Central memory CD8-positive, alpha-beta T cell (primary cell): Measurements from ENCODE around the gene FREM1.

Experiments
- ATAC-seq: fragments of 150-1000 bp; cut with Tn5 transposase; replicated peaks from 2 replicates; pipeline ENCODE4 v1.10.0; 2022; ENCODE audit warnings: mild to moderate bottlenecking, moderate FRiP score, moderate number of reproducible peaks; ENCODE audit not compliant: poor library complexity, severe bottlenecking; ENCODE audit errors: extremely low read depth
- DNase-seq, 2 donors: peaks; one replicate each; pipeline ENCODE4 v3.0.0; 2021; ENCODE audit warnings: low spot score in 2 of 2
- H3K27ac Mint-ChIP-seq: one replicate; pipeline ENCODE4 v1.8.0; 2022; ENCODE audit warnings: low read depth, mild to moderate bottlenecking, moderate library complexity, mixed read lengths
- H3K27me3 Mint-ChIP-seq: one replicate; pipeline ENCODE4 v1.8.0; 2022; ENCODE audit warnings: mixed read lengths
- H3K36me3 Mint-ChIP-seq: one replicate; pipeline ENCODE4 v1.8.0; 2022; ENCODE audit warnings: mild to moderate bottlenecking, moderate library complexity, mixed read lengths; ENCODE audit not compliant: insufficient read depth
- H3K4me1 Mint-ChIP-seq: one replicate; pipeline ENCODE4 v1.8.0; 2022; ENCODE audit warnings: mixed read lengths
- H3K4me3 Mint-ChIP-seq: one replicate; pipeline ENCODE4 v1.8.0; 2022; ENCODE audit warnings: mild to moderate bottlenecking, moderate library complexity, mixed read lengths
- H3K9me3 Mint-ChIP-seq: one replicate; pipeline ENCODE4 v1.8.0; 2022; ENCODE audit warnings: mixed read lengths

The FREM1 gene

DNA sequence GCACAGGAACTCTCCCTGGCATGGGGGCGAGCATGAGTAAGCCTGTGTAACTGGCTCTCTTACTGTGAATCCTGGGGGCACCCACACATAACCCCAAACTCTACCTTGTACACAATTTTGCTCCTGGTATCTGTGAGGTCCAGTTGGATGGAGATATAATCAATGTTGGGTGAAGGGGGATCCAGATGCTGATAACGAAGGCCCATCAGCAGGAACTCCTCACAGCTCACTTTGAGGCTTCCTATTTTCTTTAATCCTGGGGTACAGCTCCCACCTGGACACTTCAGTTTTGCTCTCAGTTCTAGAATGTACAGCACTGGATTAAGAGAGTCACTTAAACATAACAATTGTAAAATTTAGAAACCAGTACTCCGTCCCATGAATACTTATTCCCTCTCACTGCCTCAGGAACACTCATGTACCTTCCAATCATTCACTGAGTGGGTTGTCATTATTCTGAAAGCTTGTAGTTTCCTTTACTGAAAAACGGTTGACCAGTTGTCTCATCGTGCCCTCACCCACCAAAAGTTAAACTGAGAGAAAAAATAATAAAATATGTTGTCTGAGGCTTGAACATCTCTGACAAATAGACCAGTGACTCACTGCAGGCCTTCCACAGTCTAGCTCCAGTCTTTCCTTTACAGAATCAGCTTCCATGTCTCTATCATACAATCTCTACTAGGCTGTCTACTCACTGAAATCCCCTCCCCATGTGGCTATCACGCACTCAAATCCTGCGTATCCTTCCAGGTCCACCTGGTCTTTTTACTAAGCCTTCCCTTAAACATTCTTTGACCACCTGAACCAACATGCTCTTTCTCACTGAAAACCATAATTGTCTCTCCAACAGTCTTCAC is 52.6 kb downstream of the FREM1 start:
- H3K27ac Mint-ChIP-seq = no peak overlapping the region
- no peak for ATAC-seq

DNA sequence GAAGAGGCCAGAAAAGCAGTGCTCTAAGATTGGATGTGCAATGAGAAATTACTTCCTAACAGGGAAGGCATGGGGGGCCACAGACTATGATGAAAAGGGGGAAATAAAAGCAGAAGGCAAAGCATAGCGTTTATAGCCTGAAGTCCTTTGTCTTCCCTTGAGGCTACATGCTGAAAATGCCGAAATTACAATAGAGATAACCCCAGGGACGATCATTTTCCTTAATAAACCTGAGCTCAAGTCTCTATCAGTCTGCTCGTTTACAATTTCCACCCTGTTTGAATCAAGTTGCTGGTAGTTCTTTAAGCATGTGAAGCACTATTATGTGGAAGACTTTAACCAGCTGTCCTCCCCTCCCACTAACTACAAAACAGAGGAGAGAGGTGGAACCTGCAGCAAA is 60.4 kb downstream of the FREM1 start:
- DNase-seq = no peak
- no peak for ATAC-seq
- peaks cover 37% of the 10 kb centered on the region for H3K27me3 Mint-ChIP-seq
- peaks cover 5% of the 10 kb centered on the region for H3K9me3 Mint-ChIP-seq
- H3K27ac Mint-ChIP-seq = no peak overlapping the region
- H3K4me1 Mint-ChIP-seq = no peaks in the 10 kb centered on the region
- H3K4me3 Mint-ChIP-seq = no peak overlapping the region
- peaks cover 1% of the 10 kb centered on the region for H3K36me3 Mint-ChIP-seq

More for the DNA sequence above, 52.6 kb downstream of the FREM1 start:
- Mint-ChIP-seq H3K4me1 (no peaks in the 10 kb centered on the region), H3K4me3 (no peak overlapping the region), H3K36me3 (no peaks in the 10 kb centered on the region), H3K27me3 (no peaks in the 10 kb centered on the region), H3K9me3 (no peaks in the 10 kb centered on the region)
- no peak for DNase-seq

DNA sequence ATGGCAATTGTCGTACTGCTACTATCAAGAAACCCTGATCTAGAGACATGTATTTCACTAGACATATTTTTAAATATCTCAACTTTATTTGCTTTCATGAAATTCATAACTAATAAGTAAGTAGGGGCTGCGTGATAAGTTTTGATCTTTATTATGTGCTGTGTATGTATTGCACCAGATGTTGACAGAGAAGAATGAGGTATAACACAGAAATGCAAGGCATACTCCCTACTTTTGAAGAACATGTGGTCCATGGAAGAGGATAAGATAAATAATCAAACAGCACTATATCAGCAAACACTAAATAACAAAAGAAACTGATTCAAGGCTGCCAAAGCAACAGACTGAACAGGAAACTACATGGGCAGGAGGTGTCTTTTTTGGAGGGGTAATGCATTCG is 60.9 kb downstream of the FREM1 start:
- DNase-seq (no peak), ATAC-seq (no peak)
- Mint-ChIP-seq H3K27me3 (peaks cover 37% of the 10 kb centered on the region), H3K9me3 (peaks cover 5% of the 10 kb centered on the region), H3K4me1 (no peaks in the 10 kb centered on the region), H3K4me3 (no peak overlapping the region), H3K36me3 (peaks cover 1% of the 10 kb centered on the region), H3K27ac (no peak overlapping the region)

DNA sequence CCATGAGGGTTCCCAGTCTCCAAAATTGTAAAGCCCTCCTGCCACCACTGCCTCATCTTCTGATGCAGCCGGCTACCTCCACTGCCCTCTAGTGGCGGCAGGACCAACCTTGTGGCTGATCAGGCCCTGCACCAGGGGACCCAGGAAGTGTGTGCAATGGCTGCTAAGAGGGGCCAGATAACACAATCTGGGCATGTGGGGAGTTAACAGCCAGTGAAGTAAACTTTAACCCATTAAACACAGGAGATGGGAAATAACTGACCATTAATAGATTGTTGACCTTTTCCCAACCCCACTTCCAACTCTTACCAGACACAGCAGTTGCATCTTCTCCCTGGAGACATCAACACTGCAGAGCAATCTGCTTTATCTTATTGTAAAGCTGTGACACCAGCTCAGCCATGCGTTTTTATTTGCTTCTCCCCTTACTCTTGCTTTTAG is 63.3 kb downstream of the FREM1 start:
- no peak overlapping the region for H3K27ac Mint-ChIP-seq
- peaks cover 1% of the 10 kb centered on the region for H3K36me3 Mint-ChIP-seq
- no peaks in the 10 kb centered on the region for H3K4me1 Mint-ChIP-seq
- no peak for ATAC-seq
- no peak for DNase-seq
- peaks cover 9% of the 10 kb centered on the region for H3K9me3 Mint-ChIP-seq
- H3K27me3 Mint-ChIP-seq = peaks cover 37% of the 10 kb centered on the region
- no peak overlapping the region for H3K4me3 Mint-ChIP-seq

DNA sequence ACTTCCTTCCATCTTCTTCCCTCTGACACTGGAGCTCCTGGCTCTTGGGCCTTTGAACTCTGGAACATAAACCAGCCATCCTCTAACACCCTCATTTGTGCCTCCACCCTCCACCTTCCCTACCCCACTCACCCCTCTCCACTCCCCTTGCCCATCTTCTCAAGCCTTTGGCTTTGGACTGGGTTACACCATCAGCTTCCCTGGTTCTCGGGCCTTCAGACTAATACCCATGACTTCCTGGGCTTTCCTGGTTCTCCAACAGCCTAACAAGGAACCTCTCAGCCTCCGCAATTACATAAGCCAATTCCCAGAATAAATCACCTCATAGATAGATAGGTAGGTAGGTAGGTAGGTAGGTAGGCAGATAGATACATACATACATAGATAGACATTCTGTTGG is 67.1 kb downstream of the FREM1 start:
- no peak overlapping the region for H3K4me3 Mint-ChIP-seq
- DNase-seq (no peak), ATAC-seq (no peak)
- no peaks in the 10 kb centered on the region for H3K36me3 Mint-ChIP-seq
- H3K9me3 Mint-ChIP-seq = peaks cover 15% of the 10 kb centered on the region
- H3K4me1 Mint-ChIP-seq = no peaks in the 10 kb centered on the region
- H3K27me3 Mint-ChIP-seq = peaks cover 23% of the 10 kb centered on the region
- no peak overlapping the region for H3K27ac Mint-ChIP-seq

DNA sequence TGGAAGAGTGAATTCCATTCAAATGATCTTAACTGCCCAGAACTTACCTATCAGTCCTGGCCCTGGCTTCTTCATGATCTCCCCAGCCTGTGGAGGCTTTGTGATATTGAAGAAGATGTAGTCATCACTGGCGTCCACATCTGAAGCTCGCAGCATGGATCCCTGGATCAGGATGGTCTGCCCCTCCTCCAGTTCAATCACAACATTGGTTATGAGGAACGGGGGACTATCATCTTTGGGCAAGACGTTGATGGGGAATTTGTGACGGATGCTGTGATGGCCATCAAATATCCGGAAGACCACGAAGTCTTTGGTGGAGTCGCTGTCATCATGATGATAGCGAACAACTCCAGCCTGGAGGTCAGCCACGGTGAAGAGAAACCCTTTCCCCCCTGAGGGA is 68.0 kb downstream of the FREM1 start:
- H3K27me3 Mint-ChIP-seq = peaks cover 15% of the 10 kb centered on the region
- peaks cover 15% of the 10 kb centered on the region for H3K9me3 Mint-ChIP-seq
- no peak overlapping the region for H3K4me3 Mint-ChIP-seq
- ATAC-seq (no peak), DNase-seq (no peak)
- no peaks in the 10 kb centered on the region for H3K36me3 Mint-ChIP-seq
- H3K4me1 Mint-ChIP-seq = no peaks in the 10 kb centered on the region
- H3K27ac Mint-ChIP-seq = no peak overlapping the region

DNA sequence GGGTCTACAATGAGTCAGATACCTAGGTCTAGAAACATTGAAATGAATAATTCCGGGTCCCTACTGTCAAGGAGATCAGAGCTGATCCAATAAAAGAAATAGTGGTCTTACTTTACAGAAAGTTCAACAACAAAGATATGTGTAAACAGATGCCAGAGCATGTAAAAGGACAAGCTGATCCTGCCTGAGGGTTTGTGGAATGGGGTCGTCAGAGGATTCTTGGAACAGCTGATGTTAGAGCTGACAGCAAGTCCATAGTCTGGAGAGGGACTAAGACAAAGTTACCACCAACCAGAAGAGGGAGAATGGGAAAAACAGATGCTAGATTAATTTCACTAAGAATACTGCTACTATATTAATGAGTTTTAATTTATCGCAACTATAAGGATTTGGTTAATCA is 71.5 kb downstream of the FREM1 start:
- DNase-seq = no peak
- no peak for ATAC-seq
- no peak overlapping the region for H3K4me3 Mint-ChIP-seq

DNA sequence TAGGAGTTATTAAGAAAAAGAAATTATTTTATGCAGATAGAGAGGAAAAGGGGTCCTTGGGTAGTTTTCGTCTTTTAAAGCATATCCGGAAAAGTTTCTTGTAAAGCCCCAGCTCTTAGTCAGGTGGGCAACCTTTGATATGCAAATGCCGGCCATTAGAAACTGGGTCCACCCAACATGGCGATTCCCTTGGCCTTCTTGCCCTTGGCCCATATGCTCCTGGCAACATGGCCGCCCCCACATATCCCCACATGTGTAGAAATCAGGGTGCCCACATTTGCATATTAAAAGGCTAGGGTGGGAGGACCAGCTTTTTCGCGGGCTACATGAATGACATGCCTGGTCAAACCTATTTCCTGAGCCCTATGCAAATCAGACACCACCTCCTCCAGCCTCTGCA is 73.3 kb downstream of the FREM1 start:
- Mint-ChIP-seq H3K27ac (no peak overlapping the region), H3K4me3 (no peak overlapping the region), H3K36me3 (no peaks in the 10 kb centered on the region), H3K9me3 (peaks cover 5% of the 10 kb centered on the region), H3K4me1 (no peaks in the 10 kb centered on the region), H3K27me3 (peaks cover 9% of the 10 kb centered on the region)
- ATAC-seq (no peak), DNase-seq (no peak)

More for the DNA sequence above, 71.5 kb downstream of the FREM1 start:
- H3K27ac Mint-ChIP-seq = no peak overlapping the region
- H3K36me3 Mint-ChIP-seq = no peaks in the 10 kb centered on the region
- peaks cover 9% of the 10 kb centered on the region for H3K9me3 Mint-ChIP-seq
- H3K4me1 Mint-ChIP-seq = no peaks in the 10 kb centered on the region
- H3K27me3 Mint-ChIP-seq = peaks cover 9% of the 10 kb centered on the region

DNA sequence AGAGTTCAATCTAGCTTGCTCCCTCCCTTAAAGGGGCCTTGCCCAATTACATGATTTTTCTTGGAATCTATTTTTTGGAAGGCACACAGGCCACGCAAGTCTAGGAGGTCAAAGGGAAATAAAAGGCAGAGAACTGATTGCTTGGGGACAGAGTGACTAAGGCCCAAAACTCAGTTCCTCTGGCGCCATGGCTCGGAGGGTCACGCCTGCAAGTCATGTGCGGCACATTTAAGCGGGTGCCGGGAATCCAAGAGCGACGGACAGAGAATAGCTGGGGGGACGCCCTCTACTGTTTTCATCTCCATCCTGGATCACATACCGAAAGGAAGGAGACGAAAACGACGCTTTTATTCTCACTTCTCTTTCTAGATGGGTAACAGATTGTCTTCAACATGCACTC is 78.6 kb downstream of the FREM1 start:
- Mint-ChIP-seq H3K4me1 (no peaks in the 10 kb centered on the region), H3K27ac (no peak overlapping the region), H3K36me3 (no peaks in the 10 kb centered on the region), H3K27me3 (no peaks in the 10 kb centered on the region), H3K4me3 (no peak overlapping the region), H3K9me3 (peaks cover 6% of the 10 kb centered on the region)
- ATAC-seq (no peak), DNase-seq (no peak)

DNA sequence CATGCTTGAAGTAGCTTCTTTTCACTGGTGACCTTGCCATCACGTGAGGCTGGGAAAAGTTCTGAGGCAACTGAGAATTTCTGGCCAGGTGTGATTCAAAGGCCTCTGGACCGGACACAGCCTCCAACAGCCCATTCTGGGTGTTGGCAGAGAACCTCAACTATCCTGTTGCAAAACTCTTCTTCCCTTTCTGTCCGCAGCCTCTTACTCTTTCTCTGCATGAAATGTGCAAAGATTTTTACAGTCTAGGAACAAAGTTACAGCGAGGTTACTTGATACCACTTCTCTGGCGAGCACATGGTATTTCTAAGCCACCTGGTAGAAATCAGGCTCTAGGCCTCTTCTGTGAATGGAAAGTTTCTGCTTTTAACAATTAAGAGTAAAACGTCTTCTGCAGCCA is 79.2 kb downstream of the FREM1 start:
- no peak for DNase-seq
- H3K36me3 Mint-ChIP-seq = no peaks in the 10 kb centered on the region
- H3K4me1 Mint-ChIP-seq = no peaks in the 10 kb centered on the region
- H3K4me3 Mint-ChIP-seq = no peak overlapping the region
- peaks cover 6% of the 10 kb centered on the region for H3K9me3 Mint-ChIP-seq
- H3K27me3 Mint-ChIP-seq = no peaks in the 10 kb centered on the region
- ATAC-seq = no peak
- H3K27ac Mint-ChIP-seq = no peak overlapping the region

DNA sequence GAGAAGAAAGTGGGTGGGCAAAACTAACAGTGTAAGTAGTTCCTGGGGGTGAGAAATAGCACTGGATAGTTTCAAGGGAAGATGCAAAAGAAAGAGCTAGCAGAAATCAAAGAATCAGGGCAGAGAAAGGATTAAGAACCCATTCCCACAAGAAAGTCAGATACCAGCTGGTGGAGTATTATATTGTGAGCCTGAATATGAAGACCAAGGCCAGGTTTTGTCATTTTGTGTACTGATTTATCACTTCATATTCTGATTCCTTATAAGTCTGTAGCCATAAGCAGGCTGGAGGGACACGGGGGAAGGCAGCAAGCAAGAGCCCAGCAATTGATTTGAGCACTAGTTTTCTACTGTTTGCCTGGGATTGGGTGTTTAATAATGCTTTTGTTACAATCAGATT is 80.2 kb downstream of the FREM1 start:
- Mint-ChIP-seq H3K36me3 (no peaks in the 10 kb centered on the region), H3K4me1 (no peaks in the 10 kb centered on the region), H3K27ac (no peak overlapping the region), H3K9me3 (peaks cover 6% of the 10 kb centered on the region), H3K27me3 (no peaks in the 10 kb centered on the region), H3K4me3 (no peak overlapping the region)
- ATAC-seq (no peak), DNase-seq (no peak)

DNA sequence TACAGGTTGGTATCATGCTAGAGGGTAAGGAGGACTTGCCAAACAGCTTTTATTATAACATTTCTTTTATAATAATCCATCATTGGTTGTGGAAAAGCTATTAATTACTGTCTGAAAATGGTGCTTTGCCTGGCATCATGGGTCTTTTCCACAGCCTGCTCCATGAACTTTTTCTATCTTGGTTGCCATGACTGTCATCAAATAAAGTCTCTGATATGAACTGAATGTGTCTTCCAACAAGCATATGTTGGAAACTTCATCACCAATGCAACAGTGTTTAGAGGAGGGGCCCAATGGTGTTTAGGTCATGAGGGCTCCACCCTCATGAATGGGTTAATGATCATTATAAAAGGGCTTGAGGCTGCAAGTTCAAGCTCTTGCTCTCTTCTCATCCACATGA is 81.0 kb downstream of the FREM1 start:
- H3K27me3 Mint-ChIP-seq = no peaks in the 10 kb centered on the region

DNA sequence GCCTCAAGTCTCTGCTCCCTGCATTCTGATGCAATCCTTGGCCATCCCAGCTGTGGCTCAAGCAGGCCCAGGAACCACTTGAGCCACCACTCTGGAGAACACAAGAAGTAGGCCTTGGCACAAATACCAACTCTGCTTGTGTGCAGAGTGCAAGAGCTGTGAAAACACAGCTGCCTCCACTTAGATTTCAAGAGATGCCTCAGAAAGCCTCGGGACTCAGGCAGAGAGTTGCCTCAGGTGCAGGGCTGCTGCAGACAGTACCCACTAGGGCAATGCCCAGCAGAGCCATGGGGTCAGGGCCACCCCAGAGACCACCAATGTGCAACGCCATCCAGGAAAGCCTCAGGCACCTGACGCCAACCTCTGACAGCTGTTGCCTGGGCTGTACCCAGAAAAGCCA is 82.4 kb downstream of the FREM1 start:
- Mint-ChIP-seq H3K9me3 (peaks cover 6% of the 10 kb centered on the region), H3K27me3 (no peaks in the 10 kb centered on the region), H3K4me1 (no peaks in the 10 kb centered on the region), H3K27ac (no peak overlapping the region), H3K36me3 (no peaks in the 10 kb centered on the region), H3K4me3 (no peak overlapping the region)
- ATAC-seq (no peak), DNase-seq (no peak)

More for the DNA sequence above, 81.0 kb downstream of the FREM1 start:
- no peak for ATAC-seq
- Mint-ChIP-seq H3K9me3 (peaks cover 6% of the 10 kb centered on the region), H3K27ac (no peak overlapping the region), H3K4me1 (no peaks in the 10 kb centered on the region), H3K36me3 (no peaks in the 10 kb centered on the region), H3K4me3 (no peak overlapping the region)
- no peak for DNase-seq
